SK-N-SH (cell line): ENCODE measurements around the gene C2orf74.

Source experiments
- CTCF ChIP-seq: fragments of 200-600 bp; sonication (generic); IDR thresholded peaks from 2 replicates; pipeline ENCODE4 v1.6.1; 2017; ENCODE audit warnings: antibody characterized with exemption, mild to moderate bottlenecking, moderate library complexity
- POLR2AphosphoS5 ChIP-seq: IDR thresholded peaks from 2 replicates; pipeline ENCODE4 v1.6.1; 2012; ENCODE audit warnings: low read depth, low read length

DNA sequence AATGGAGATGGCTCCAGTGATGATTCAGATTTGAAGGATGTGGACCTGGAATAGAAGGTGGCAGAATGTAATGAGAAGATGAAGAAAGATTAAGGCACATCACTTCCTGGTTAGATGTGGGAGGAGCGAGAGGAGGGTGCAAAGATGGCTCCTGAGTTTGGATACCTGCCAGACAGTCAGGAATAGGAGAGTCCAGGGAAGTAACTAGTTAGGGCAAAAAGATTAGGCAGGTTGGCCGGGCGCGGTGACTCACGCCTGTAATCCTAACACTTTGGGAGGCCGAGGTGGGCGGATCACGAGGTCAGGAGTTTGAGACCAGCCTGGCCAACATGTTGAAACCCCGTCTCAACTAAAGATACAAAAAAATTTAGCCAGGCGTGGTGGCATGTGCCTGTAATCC lies 5.6 kb downstream of the C2orf74 start:
- TF ChIP-seq CTCF, result no peak
- no peak for TF ChIP-seq POLR2AphosphoS5
